GM19035 (cell line): ENCODE data around the gene TRIP10.
"Not testable (repeated sequence)": the region's sequence is repeated elsewhere in the genome, so short reads cannot be mapped to it uniquely, and the experiment has no call there.

Source experiments
- ATAC-seq: cut with Tn5 transposase; IDR thresholded peaks from one replicate; pipeline ENCODE4 v1.9.1; 2021; ENCODE audit not compliant: unreplicated experiment

Gene TRIP10

GRCh38 chr19:6739883-6740588 is 556 bp downstream of the TRIP10 start:
- no peak for ATAC-seq

GRCh38 chr19:6740589-6741343 is 1.3 kb downstream of the TRIP10 start:
- ATAC-seq, result no peak

- ATAC-seq, result no peak
These were observed 3.6 kb downstream of the TRIP10 start for GRCh38 chr19:6743066-6743465.

- ATAC-seq, result no peak
These were observed 4.4 kb downstream of the TRIP10 start for GRCh38 chr19:6743714-6744380.

- ATAC-seq, result no peak
These were observed 5.2 kb downstream of the TRIP10 start for GRCh38 chr19:6744381-6745301.

GRCh38 chr19:6745965-6746364 is 6.5 kb downstream of the TRIP10 start:
- no peak for ATAC-seq

- ATAC-seq, result not testable (repeated sequence)
These were observed 9.1 kb downstream of the TRIP10 start for GRCh38 chr19:6748543-6748942.

- ATAC-seq, result no peak
These were observed 10.6 kb downstream of the TRIP10 start for GRCh38 chr19:6750062-6750461.

- no peak for ATAC-seq
These were observed 11.7 kb downstream of the TRIP10 start for GRCh38 chr19:6751189-6751588.

- no peak for ATAC-seq
These were observed 13.0 kb downstream of the TRIP10 start for GRCh38 chr19:6752256-6753177.

GRCh38 chr19:6753178-6754031 is 13.9 kb downstream of the TRIP10 start:
- peak; percentile 73 for ATAC-seq

GRCh38 chr19:6754136-6754535 is 14.7 kb downstream of the TRIP10 start:
- ATAC-seq, result no peak

- ATAC-seq, result no peak
These were observed 15.4 kb downstream of the TRIP10 start for GRCh38 chr19:6754653-6755463.

GRCh38 chr19:6760606-6761005 is 21.1 kb downstream of the TRIP10 start:
- ATAC-seq, result no peak

- no peak for ATAC-seq
These were observed 21.7 kb downstream of the TRIP10 start for GRCh38 chr19:6761053-6761676.

GRCh38 chr19:6762253-6762797 is 22.8 kb downstream of the TRIP10 start:
- ATAC-seq, result not testable (repeated sequence)

- ATAC-seq, result no peak
These were observed 26.4 kb downstream of the TRIP10 start for GRCh38 chr19:6765738-6766356.
